Transverse colon (tissue), 4 donors: Measurements from ENCODE around the gene POLE. TPM values are rescaled to one million over a fixed set of nuclear protein-coding genes. Genes with fewer than 3 reads are reported as not detected.

Source experiments
- DNase-seq: peaks from one replicate; pipeline ENCODE4 v3.0.0-alpha.2; 2019
- H3K27ac ChIP-seq, 4 donors: fragments of 200-600 bp; sonication (generic); 2 replicates each; pipeline ENCODE4 v1.5.1; 2016 to 2018; ENCODE audit warnings: inconsistent platforms in 4 of 4
- H3K27me3 ChIP-seq: fragments of 200-600 bp; sonication (generic); 2 replicates; pipeline ENCODE4 v1.5.1; 2017; ENCODE audit warnings: inconsistent platforms
- H3K36me3 ChIP-seq, 4 donors: fragments of 200-600 bp; sonication (generic); 2 replicates each; pipeline ENCODE4 v1.5.1; 2017 to 2019; ENCODE audit warnings: inconsistent platforms in 4 of 4
- H3K4me1 ChIP-seq, 4 donors: fragments of 200-600 bp; sonication (generic); 2 replicates each; pipeline ENCODE4 v1.5.1; 2017 to 2020; ENCODE audit warnings: inconsistent platforms in 4 of 4
- H3K4me3 ChIP-seq, 4 donors: fragments of 200-600 bp; sonication (generic); 1 replicate in 1 of 4; 2 replicates in 3 of 4; pipeline versions ENCODE4 v1.5.1 to v1.6.1; 2017 to 2019; ENCODE audit warnings: inconsistent platforms in 4 of 4
- H3K9me3 ChIP-seq, 2 donors: fragments of 200-600 bp; sonication (generic); 2 replicates each; pipeline ENCODE4 v1.5.1; 2017 to 2019; ENCODE audit warnings: inconsistent platforms in 2 of 2
- CTCF ChIP-seq, 5 experiments: fragments of 200-600 bp in 3 of 5; fragments of 450-650 bp in 2 of 5; sonication (generic) in 3 of 5; IDR thresholded peaks; 1 replicate in 2 of 5; 2 replicates in 3 of 5; pipeline ENCODE4 v1.5.1; 2016 to 2017; ENCODE audit warnings: antibody characterized with exemption in 5 of 5, inconsistent platforms in 3 of 5, mild to moderate bottlenecking in 2 of 5, moderate library complexity in 1 of 5
- EP300 ChIP-seq: sonication (generic); formaldehyde crosslinking; IDR thresholded peaks from one replicate; pipeline ENCODE4 v1.6.1; 2017; ENCODE audit warnings: antibody characterized with exemption, low read depth
- POLR2A ChIP-seq: fragments of 450-650 bp; IDR thresholded peaks from one replicate; pipeline ENCODE4 v1.6.1; 2016; ENCODE audit warnings: antibody characterized with exemption, mild to moderate bottlenecking, moderate library complexity
- POLR2AphosphoS5 ChIP-seq, 3 donors: sonication (generic); formaldehyde crosslinking; IDR thresholded peaks; one replicate each; pipeline ENCODE4 v1.6.1; 2016; ENCODE audit warnings: antibody characterized with exemption in 3 of 3
- WGBS, 2 donors: methylation state at CpG; one replicate each; pipeline ENCODE4 v1.1.5; 2018; ENCODE audit warnings: low coverage in 1 of 2; 5-methylcytosine and 5-hydroxymethylcytosine counted together
- in situ Hi-C, 4 donors: fragments of 200-750 bp; cut with MboI; loops; one replicate each; pipeline versions ENCODE4 v1.15.0 to v1.15.1; 2017; ENCODE audit warnings: low sequenced_read_pairs in 3 of 4, low pct_ligation_motif_present in 1 of 4, low pct_unique_long_range_greater_than_20kb in 1 of 4
- intact Hi-C: fragments of 100-400 bp; cut with DNase I; formaldehyde crosslinking; loops from one replicate; pipeline ENCODE4 v1.15.1; 2023; ENCODE audit warnings: low total_unique reads
- total RNA-seq, 4 donors: library from RNA; depleted of rRNA; stranded (reverse); fragments of >200 nt; gene quantifications; one replicate each; pipeline ENCODE4 v1.1.0, GENCODE V29; 2016

The POLE gene
- total RNA-seq, 4 donors from 2014 or later, result 57.0 to 204 (median 74.1) TPM

DNA sequence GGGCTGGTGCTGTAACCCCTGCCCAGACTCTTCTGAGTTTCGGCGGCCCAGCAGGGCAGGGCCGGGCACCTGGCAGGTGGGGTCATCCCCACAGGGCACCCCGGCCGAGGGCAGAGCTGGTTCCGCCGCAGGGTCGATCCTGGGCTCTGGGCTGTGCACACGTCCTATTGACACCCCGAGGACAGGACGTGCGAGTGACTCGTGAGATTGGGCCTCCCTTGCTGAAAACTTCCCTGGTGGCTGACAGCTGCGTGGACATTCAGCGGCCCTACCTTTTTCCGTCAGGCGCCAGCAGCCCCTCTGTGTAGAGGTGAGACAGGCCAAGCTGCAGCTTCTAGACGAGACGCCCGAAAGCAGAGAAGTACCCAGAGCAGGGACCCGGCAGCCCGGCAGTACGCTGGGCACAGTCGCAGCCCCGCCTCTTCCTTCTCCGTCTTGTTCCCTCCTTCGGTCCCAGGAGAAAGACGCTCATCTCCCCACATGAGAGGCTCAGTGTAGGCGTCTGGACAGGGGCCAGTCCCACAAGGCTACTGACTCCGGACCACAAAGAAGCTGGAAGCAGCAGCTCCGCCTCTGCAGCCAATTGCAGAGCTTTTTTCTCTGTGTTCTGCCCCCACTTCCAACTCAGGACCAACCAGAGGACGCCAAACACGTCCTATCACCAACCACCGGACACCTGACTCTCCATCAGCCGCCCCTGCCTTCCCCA is 76.9 kb downstream of the POLE start, which contains the start of gene LRCOL1:
LRCOL1 (minus strand) TSS at position 532 of the 709 bp plus-strand sequence. CDS start 4,331 bp downstream, outside the sequence.
- Histone ChIP-seq H3K27ac (no peak within 1 kb of the TSS), H3K36me3 (no peaks in the 10 kb centered on the region), H3K27me3 (peaks cover 63% of the 10 kb centered on the region), H3K4me3 (peak within 1 kb of the TSS in 1 of 4 donors; percentile 25), H3K9me3 (no peaks in the 10 kb centered on the region), H3K4me1 (peaks cover 0 to 9% (median 0%) of the 10 kb centered on the region in 4 donors)
- 35% methylated on average over 34 of the region's 35 CpGs; no CpG with 5 or more reads in 1 of the 2 donors for WGBS, 2 donors
- in situ Hi-C loops, result loop anchor here (10.0 to 25.0 kb wide), 2 partner anchors 185 to 198 kb away; no protein-coding TSS in a partner anchor
- no peak for DNase-seq
- TF ChIP-seq POLR2A, result no peak
- no peak for TF ChIP-seq POLR2AphosphoS5 (IDR thresholded peaks at IDR 0.05)
- no peak for TF ChIP-seq CTCF (IDR thresholded peaks at IDR 0.05)
- TF ChIP-seq EP300, result no peak
- intact Hi-C loops, result no loop called here

GRCh38 chr12:132608231-132609171 is 78.6 kb downstream of the POLE start:
- no peak for DNase-seq
- H3K4me3 ChIP-seq, result no peak overlapping the region
- in situ Hi-C loops (loop anchor here in 3 of 4 donors (25.0 kb wide), 1 partner anchor 196 kb away; no protein-coding TSS in a partner anchor), intact Hi-C loops (no loop called here)
- peaks cover 79% of the 10 kb centered on the region for H3K27me3 ChIP-seq
- TF ChIP-seq EP300 (no peak), CTCF (IDR thresholded peaks at IDR 0.05) (no peak), POLR2AphosphoS5 (IDR thresholded peaks at IDR 0.05) (no peak), POLR2A (no peak)
- no peaks in the 10 kb centered on the region for H3K9me3 ChIP-seq
- no peak overlapping the region for H3K27ac ChIP-seq
- H3K4me1 ChIP-seq, result peaks cover 0 to 14% (median 6%) of the 10 kb centered on the region in 4 donors
- 50% methylated on average over 25 of the region's 25 CpGs; no CpG with 5 or more reads in 1 of the 2 donors for WGBS, 2 donors
- no peaks in the 10 kb centered on the region for H3K36me3 ChIP-seq

DNA sequence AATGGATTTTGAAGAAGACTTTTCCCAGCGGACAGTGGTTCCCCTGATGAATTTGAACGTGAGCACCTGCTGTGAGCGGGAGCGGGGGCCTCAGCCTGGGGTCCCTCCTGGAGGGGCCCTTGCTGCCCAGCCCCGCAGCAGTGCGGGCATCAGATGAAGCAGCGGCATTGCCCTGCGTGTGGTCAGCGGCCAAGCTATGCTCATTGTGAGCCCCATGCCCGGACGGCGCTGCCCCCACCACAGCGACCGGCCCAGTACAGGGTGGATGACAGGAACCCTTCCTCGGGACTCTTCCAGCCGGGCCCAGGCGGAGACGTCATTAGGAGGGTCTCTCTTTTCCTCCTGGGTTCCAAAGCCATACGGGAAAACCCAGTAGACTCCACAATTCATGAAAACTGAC is 80.2 kb downstream of the POLE start:
- H3K27me3 ChIP-seq, result peaks cover 83% of the 10 kb centered on the region
- 90% methylated on average over 18 of the region's 19 CpGs; no CpG with 5 or more reads in 1 of the 2 donors for WGBS, 2 donors
- TF ChIP-seq POLR2A (no peak), POLR2AphosphoS5 (IDR thresholded peaks at IDR 0.05) (no peak)
- no peak for DNase-seq
- no peaks in the 10 kb centered on the region for H3K9me3 ChIP-seq
- no peak overlapping the region for H3K27ac ChIP-seq
- no peaks in the 10 kb centered on the region for H3K36me3 ChIP-seq
- in situ Hi-C loops (loop anchor here in 3 of 4 donors (25.0 kb wide), 1 partner anchor 195 kb away; no protein-coding TSS in a partner anchor), intact Hi-C loops (no loop called here)
- H3K4me1 ChIP-seq, result peaks cover 0 to 28% (median 19%) of the 10 kb centered on the region in 4 donors
- no peak overlapping the region for H3K4me3 ChIP-seq

- H3K27me3 ChIP-seq, result peaks cover 81% of the 10 kb centered on the region
- no peaks in the 10 kb centered on the region for H3K9me3 ChIP-seq
- H3K36me3 ChIP-seq, result no peaks in the 10 kb centered on the region
- H3K27ac ChIP-seq, result no peak overlapping the region
- intact Hi-C loops, result no loop called here
- H3K4me3 ChIP-seq, result no peak overlapping the region
- peaks cover 0 to 28% (median 19%) of the 10 kb centered on the region in 4 donors for H3K4me1 ChIP-seq
- 72 to 80% methylated on average over 9 to 16 of the region's 16 CpGs for WGBS, 2 donors
- no peak for DNase-seq
- in situ Hi-C loops, result loop anchor here in 3 of 4 donors (25.0 kb wide), 1 partner anchor 194 kb away; no protein-coding TSS in a partner anchor
- TF ChIP-seq POLR2AphosphoS5 (IDR thresholded peaks at IDR 0.05) (no peak), EP300 (no peak), POLR2A (no peak), CTCF (IDR thresholded peaks at IDR 0.05) (no peak)
These were observed 80.7 kb downstream of the POLE start for GRCh38 chr12:132606466-132606865.
